GM10248 (cell line): ENCODE data around the gene GPR17.

ENCODE experiments used
- CTCF ChIA-PET: fragments of 300-600 bp; sonication (Branson Sonifier 250); formaldehyde crosslinking; extraction: SDS; loops from one replicate; lab custom pipeline; 2021; ENCODE audit warnings: antibody characterized with exemption; lab: Yijun Ruan, JAX
- POLR2A ChIA-PET: fragments of 350-650 bp; sonication (Branson Sonifier 250); formaldehyde crosslinking; extraction: SDS; loops from one replicate; lab custom pipeline; 2020; ENCODE audit warnings: antibody characterized with exemption; lab: Yijun Ruan, JAX
- DNase-seq: peaks from one replicate; pipeline ENCODE4 v3.0.0; 2012; ENCODE audit errors: extremely low spot score
- CTCF ChIP-seq: IDR thresholded peaks from 2 replicates; pipeline ENCODE4 v1.5.1; 2012; ENCODE audit warnings: mild to moderate bottlenecking, low read depth; ENCODE audit errors: extremely low read depth, missing control alignments, control extremely low read depth

Gene GPR17

DNA sequence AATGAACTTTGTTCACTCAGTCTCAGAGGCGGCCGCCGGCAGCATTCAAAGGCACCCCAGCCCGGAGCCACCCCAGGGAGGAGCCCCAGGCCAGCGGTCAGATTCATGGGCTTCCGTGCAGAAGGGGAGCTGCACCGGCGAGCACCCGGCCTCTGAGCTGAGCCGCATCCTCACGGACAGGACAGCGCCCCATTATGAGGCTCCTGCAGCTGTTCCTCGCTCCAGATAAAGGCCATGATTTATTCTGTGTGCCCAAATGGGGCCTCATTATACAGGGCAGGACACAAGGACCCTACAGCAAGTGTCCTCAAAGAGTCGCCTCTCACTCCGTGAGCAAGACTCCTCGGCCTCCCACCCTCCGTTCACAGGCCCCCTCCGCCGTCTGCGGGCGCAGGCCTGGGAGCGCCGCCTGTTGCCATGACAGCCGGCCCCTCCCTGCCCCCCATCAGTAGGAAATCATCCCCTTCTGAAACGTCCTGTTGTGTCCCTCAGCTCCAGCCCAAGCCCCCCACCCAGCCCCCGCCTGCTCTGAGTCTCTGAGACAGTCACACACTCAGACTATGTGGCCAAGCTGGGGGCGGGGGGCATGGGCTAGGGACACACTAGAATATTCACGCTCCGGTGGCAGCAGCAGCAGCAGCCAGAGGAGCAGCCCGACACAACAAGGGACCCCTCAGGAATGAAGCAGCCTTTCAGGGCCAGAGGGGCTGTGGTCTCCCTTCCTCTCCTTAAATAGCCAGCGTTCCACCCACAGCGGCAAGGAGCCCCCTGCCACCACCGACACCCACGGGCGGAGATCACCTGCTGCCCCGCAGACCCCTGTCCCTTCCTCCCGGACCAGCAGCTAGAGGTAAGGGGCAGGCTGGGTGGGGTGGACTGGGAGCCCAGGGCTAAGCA, at the start of gene GPR17:
GPR17 (plus strand) TSS at position 759 of the 897 bp plus-strand sequence. CDS start 4,583 bp downstream, outside the sequence.
- POLR2A ChIA-PET, result no interaction called here
- CTCF ChIA-PET, result interaction anchor here (0.9 kb wide), 1 partner anchor 55 kb away, joined by 3 read pairs; no protein-coding TSS in a partner anchor
- DNase-seq, result no peak

GRCh38 chr2:127596311-127597045, 49.5 kb upstream of the GPR17 start:
- ChIA-PET POLR2A (no interaction called here), CTCF (interaction anchor here (0.8 to 2.4 kb wide), 3 partner anchors 13 to 54 kb away, joined by 4 to 6 read pairs (median 5); no protein-coding TSS in a partner anchor)
- TF ChIP-seq CTCF, result no peak
- DNase-seq, result no peak

More for the DNA sequence above, at the start of gene GPR17:
- TF ChIP-seq CTCF, result no peak

DNA sequence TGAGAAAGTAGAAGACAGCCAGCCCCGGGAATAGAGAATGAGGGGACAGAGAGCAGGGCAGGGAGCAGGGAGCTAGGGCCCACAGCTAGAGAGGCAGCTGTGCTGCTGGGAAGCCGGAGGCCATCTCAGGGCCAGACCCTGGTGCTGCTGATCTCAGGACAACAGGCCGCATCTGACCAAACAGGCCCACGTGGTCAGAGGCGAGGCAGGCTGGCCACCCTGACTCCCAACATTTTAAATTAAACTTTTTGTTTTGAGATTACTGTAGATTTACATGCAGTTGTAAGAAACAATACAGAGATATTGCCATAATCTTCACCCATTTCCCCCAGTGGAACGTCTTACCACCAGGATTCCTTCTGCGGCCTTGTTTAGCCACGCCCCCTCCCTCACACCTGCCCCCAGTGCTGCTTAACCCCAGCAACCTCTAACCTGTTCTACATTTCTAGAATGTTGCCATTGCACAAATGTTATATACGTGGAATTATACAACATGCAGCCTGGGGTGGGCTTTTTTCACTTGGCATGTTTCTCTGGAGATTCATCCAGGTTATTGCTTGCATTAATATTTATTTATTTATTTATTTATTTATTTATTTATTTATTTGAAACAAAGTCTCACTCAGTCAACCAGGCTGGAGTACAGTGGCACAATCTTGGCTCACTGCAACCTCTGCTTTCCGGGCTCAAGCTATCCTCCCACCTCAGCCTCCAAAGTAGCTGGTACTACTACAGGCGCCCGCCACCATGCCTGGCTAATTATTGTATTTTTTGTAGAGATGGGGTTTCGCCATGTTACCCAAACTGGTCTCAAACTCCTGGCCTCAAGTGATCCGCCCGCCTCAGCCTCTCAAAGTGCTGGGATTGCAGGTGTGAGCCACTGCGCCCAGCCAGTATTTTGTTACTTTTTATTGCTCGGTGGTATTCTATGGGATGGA, 48.6 kb upstream of the GPR17 start:
- ChIA-PET CTCF (no interaction called here), POLR2A (no interaction called here)

DNA sequence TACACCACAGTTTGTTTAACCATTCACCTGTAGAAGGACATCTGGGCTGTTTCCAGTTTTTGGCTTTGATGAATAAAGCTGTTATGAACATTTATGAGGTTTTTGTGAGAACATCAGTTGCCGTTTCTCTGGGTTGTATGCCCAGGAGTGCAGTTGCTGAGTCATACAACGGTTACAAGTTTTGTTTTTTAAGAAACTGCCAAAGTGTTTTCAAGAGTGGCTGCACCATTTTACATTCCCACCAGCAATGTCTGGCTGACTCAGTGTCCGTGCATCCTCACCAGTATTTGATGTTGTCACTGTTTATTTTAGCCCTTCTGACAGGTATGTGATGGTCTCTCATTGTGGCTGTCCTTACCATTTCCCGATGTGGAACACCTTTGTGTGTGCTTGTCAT, 48.0 kb upstream of the GPR17 start:
- DNase-seq, result no peak
- ChIA-PET POLR2A (no interaction called here), CTCF (no interaction called here)
- TF ChIP-seq CTCF, result no peak

More for the DNA sequence above, 48.6 kb upstream of the GPR17 start:
- TF ChIP-seq CTCF, result no peak
- no peak for DNase-seq

GRCh38 chr2:127598711-127599110, 47.2 kb upstream of the GPR17 start:
- TF ChIP-seq CTCF, result no peak
- POLR2A ChIA-PET, result no interaction called here
- CTCF ChIA-PET, result interaction anchor here (0.8 to 1.4 kb wide), 4 partner anchors 8 to 51 kb away, joined by 3 to 7 read pairs (median 3); no protein-coding TSS in a partner anchor
- no peak for DNase-seq
